H9 (cell line): Measurements from ENCODE around the gene CNNM1. TPM values are rescaled to one million over a fixed set of nuclear protein-coding genes. Genes with fewer than 3 reads are reported as not detected.

Experiments
- DNase-seq: peaks from one replicate; pipeline ENCODE4 v3.0.0-alpha.2; 2017
- H2AFZ ChIP-seq: one replicate; pipeline ENCODE4 v1.6.1; 2013; ENCODE audit warnings: mild to moderate bottlenecking, low read length, control low read depth, moderate library complexity
- H2AK5ac ChIP-seq: 2 replicates; pipeline ENCODE4 v1.6.1; 2013; ENCODE audit warnings: low read length, control low read depth, mixed read lengths; ENCODE audit not compliant: insufficient read length
- H2BK120ac ChIP-seq: one replicate; pipeline ENCODE4 v1.6.1; 2013; ENCODE audit warnings: low read depth, mild to moderate bottlenecking, low read length, control low read depth, inconsistent platforms; ENCODE audit not compliant: poor library complexity, severe bottlenecking
- H2BK12ac ChIP-seq: 2 replicates; pipeline ENCODE4 v1.6.1; 2013; ENCODE audit warnings: low read length, control low read depth, mixed read lengths, low read depth; ENCODE audit not compliant: insufficient read length
- H2BK15ac ChIP-seq: 2 replicates; pipeline ENCODE4 v1.6.1; 2013; ENCODE audit warnings: low read depth, low read length, control low read depth
- H2BK20ac ChIP-seq: one replicate; pipeline ENCODE4 v1.6.1; 2013; ENCODE audit warnings: low read depth, mild to moderate bottlenecking, low read length, control low read depth, inconsistent platforms; ENCODE audit not compliant: poor library complexity, severe bottlenecking
- H2BK5ac ChIP-seq: 2 replicates; pipeline ENCODE4 v1.6.1; 2013; ENCODE audit warnings: low read length, control low read depth, mixed read lengths; ENCODE audit not compliant: insufficient read length
- H3K14ac ChIP-seq: 2 replicates; pipeline ENCODE4 v1.6.1; 2013; ENCODE audit warnings: low read length, control low read depth; ENCODE audit not compliant: insufficient read depth
- H3K18ac ChIP-seq: 2 replicates; pipeline ENCODE4 v1.6.1; 2013; ENCODE audit warnings: low read depth, mild to moderate bottlenecking, mixed read lengths, low read length, control low read depth; ENCODE audit not compliant: insufficient read length
- H3K23ac ChIP-seq: 2 replicates; pipeline ENCODE4 v1.6.1; 2013; ENCODE audit warnings: low read length, control low read depth, mixed read lengths, low read depth; ENCODE audit not compliant: insufficient read length
- H3K23me2 ChIP-seq: 2 replicates; pipeline ENCODE4 v1.6.1; 2013; ENCODE audit warnings: low read depth, mild to moderate bottlenecking, mixed read lengths, low read length, control low read depth; ENCODE audit not compliant: insufficient read length, poor library complexity, severe bottlenecking
- H3K27ac ChIP-seq: 2 replicates; pipeline ENCODE4 v1.5.1; 2013; ENCODE audit warnings: low read length, control low read depth, mixed read lengths, low read depth; ENCODE audit not compliant: insufficient read length
- H3K27me3 ChIP-seq: 2 replicates; pipeline ENCODE4 v1.6.1; 2013; ENCODE audit warnings: low read length, control low read depth, inconsistent platforms; ENCODE audit not compliant: insufficient read depth
- H3K4ac ChIP-seq: 2 replicates; pipeline ENCODE4 v1.6.1; 2013; ENCODE audit warnings: low read depth, mild to moderate bottlenecking, control low read depth, inconsistent platforms, low read length, moderate library complexity
- H3K4me1 ChIP-seq: 2 replicates; pipeline ENCODE4 v1.6.1; 2013; ENCODE audit warnings: low read length, control low read depth, inconsistent platforms; ENCODE audit not compliant: insufficient read depth
- H3K4me2 ChIP-seq: 2 replicates; pipeline ENCODE4 v1.6.1; 2013; ENCODE audit warnings: low read length, control low read depth, mixed read lengths; ENCODE audit not compliant: insufficient read length, insufficient read depth
- H3K56ac ChIP-seq: 2 replicates; pipeline ENCODE4 v1.6.1; 2013; ENCODE audit warnings: low read depth, mild to moderate bottlenecking, mixed read lengths, low read length, control low read depth; ENCODE audit not compliant: insufficient read length
- H3K79me1 ChIP-seq: 2 replicates; pipeline ENCODE4 v1.6.1; 2013; ENCODE audit warnings: low read depth, mild to moderate bottlenecking, moderate library complexity, low read length, control low read depth, inconsistent platforms; ENCODE audit not compliant: insufficient read depth, poor library complexity, severe bottlenecking
- H3K79me2 ChIP-seq: 2 replicates; pipeline ENCODE4 v1.6.1; 2013; ENCODE audit warnings: low read length, control low read depth, inconsistent platforms; ENCODE audit not compliant: insufficient read depth
- H3K9ac ChIP-seq: 2 replicates; pipeline ENCODE4 v1.6.1; 2013; ENCODE audit warnings: low read length, control low read depth, mixed read lengths; ENCODE audit not compliant: insufficient read length; ENCODE audit errors: extremely low read depth
- H3K9me3 ChIP-seq: one replicate; pipeline ENCODE4 v1.6.1; 2013; ENCODE audit warnings: low read depth, low read length, inconsistent platforms; ENCODE audit not compliant: control insufficient read depth
- H3T11ph ChIP-seq: one replicate; pipeline ENCODE4 v1.6.1; 2013; ENCODE audit warnings: mild to moderate bottlenecking, low read length, control low read depth, inconsistent platforms
- H4K20me1 ChIP-seq: one replicate; pipeline ENCODE4 v1.6.1; 2013; ENCODE audit not compliant: control insufficient read depth, insufficient read length, insufficient read depth
- H4K5ac ChIP-seq: 2 replicates; pipeline ENCODE4 v1.6.1; 2013; ENCODE audit warnings: low read depth, mild to moderate bottlenecking, mixed read lengths, low read length, control low read depth; ENCODE audit not compliant: insufficient read length
- H4K8ac ChIP-seq: replicated peaks from 2 replicates; pipeline ENCODE4 v1.6.1; 2013; ENCODE audit warnings: low read length, control low read depth, mixed read lengths, low read depth; ENCODE audit not compliant: insufficient read length
- H4K91ac ChIP-seq: 2 replicates; pipeline ENCODE4 v1.6.1; 2013; ENCODE audit warnings: low read depth, mild to moderate bottlenecking, moderate library complexity, mixed read lengths, low read length, control low read depth; ENCODE audit not compliant: insufficient read length
- H3K27ac Mint-ChIP-seq, 3 experiments: 2 replicates in 2 of 3; 3 replicates in 1 of 3; pipeline ENCODE4 v1.8.0; 2020 to 2021; ENCODE audit warnings: mixed read lengths in 3 of 3, mild to moderate bottlenecking in 1 of 3, moderate library complexity in 1 of 3
- H3K27me3 Mint-ChIP-seq: 2 replicates; pipeline ENCODE4 v1.8.0; 2021; ENCODE audit warnings: low read depth, mild to moderate bottlenecking, moderate library complexity, mixed read lengths
- H3K36me3 Mint-ChIP-seq, 3 experiments: 2 replicates in 2 of 3; 3 replicates in 1 of 3; pipeline ENCODE4 v1.8.0; 2020 to 2021; ENCODE audit warnings: low read depth in 3 of 3, mixed read lengths in 3 of 3; ENCODE audit not compliant: insufficient read depth in 1 of 3
- H3K4me1 Mint-ChIP-seq, 2 experiments: 2 replicates each; pipeline ENCODE4 v1.8.0; 2020; ENCODE audit warnings: mixed read lengths in 2 of 2
- H3K4me3 Mint-ChIP-seq, 2 experiments: 2 replicates in 1 of 2; 3 replicates in 1 of 2; pipeline ENCODE4 v1.8.0; 2020 to 2021; ENCODE audit warnings: mild to moderate bottlenecking in 2 of 2, mixed read lengths in 2 of 2, moderate library complexity in 1 of 2
- H3K9me3 Mint-ChIP-seq, 2 experiments: 2 replicates in 1 of 2; 3 replicates in 1 of 2; pipeline ENCODE4 v1.8.0; 2020; ENCODE audit warnings: mild to moderate bottlenecking in 2 of 2, mixed read lengths in 2 of 2, moderate library complexity in 1 of 2
- WGBS: extraction: QIAGEN DNeasy Blood & Tissue Kit; methylation state at CpG from one replicate; pipeline ENCODE4 v1.1.7; 2013; ENCODE audit warnings: missing lambda C conversion rate, low lambda C conversion rate, mixed read lengths; ENCODE audit not compliant: insufficient read length; ENCODE audit errors: extremely low coverage; 5-methylcytosine and 5-hydroxymethylcytosine counted together
- total RNA-seq: library from RNA; stranded (reverse); gene quantifications from 2 replicates; pipeline ENCODE4 v1.2.1, GENCODE V29; 2021
- TF ChIP-seq, protein P1 (sequence below): fragments of 200-600 bp; sonication (generic); conservative IDR thresholded peaks from 3 replicates; pipeline ENCODE4 v1.8.0; 2021; ENCODE audit warnings: antibody characterized with exemption, mild to moderate bottlenecking

Gene CNNM1
- total RNA-seq, 1 experiment from 2014 or later = 0.35 TPM

DNA sequence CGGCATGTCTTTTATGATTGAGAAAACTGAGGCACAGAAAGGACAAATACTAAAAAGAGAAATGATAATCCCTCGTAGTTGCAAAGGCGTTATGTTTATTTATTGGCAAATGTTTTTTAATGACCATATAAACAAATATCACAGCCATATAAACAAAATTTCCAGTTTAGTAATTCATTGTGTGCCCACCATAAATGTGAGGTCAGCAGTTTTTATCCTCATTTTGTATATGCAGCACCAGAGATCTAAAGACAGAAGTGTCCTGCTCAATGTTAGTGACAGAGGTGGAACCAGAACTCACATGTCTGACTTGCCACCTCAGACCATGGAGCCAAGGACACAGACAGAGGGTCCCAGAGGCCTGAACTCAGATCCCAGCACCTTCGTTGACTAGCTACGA is 14.1 kb downstream of the CNNM1 start:
- Histone ChIP-seq H3K56ac (no peak overlapping the region), H3K79me2 (no peaks in the 10 kb centered on the region), H4K91ac (no peak overlapping the region), H4K8ac (no peak overlapping the region), H3K27ac (no peak overlapping the region), H3T11ph (no peak overlapping the region), H4K5ac (no peak overlapping the region), H3K14ac (no peak overlapping the region), H3K23ac (no peak overlapping the region), H2AFZ (no peak overlapping the region), H3K4me1 (no peaks in the 10 kb centered on the region), H3K79me1 (no peaks in the 10 kb centered on the region), H2BK20ac (no peak overlapping the region), H3K9ac (no peak overlapping the region), H2AK5ac (no peak overlapping the region), H2BK15ac (no peak overlapping the region), H3K23me2 (no peaks in the 10 kb centered on the region), H4K20me1 (no peaks in the 10 kb centered on the region), H3K18ac (no peak overlapping the region), H3K4me2 (no peak overlapping the region), H2BK5ac (no peak overlapping the region), H3K4ac (no peak overlapping the region), H2BK120ac (no peak overlapping the region), H3K9me3 (no peaks in the 10 kb centered on the region), H3K27me3 (no peaks in the 10 kb centered on the region), H2BK12ac (no peak overlapping the region)
- no peak for DNase-seq
- H3K9me3 Mint-ChIP-seq = 0 out of 5 replicates have a peak, but pooled peaks cover 0 to 2% of the 10 kb centered on the region in 2 experiments
- peaks cover 5 to 16% of the 10 kb centered on the region in 2 experiments for H3K4me1 Mint-ChIP-seq
- TF ChIP-seq, protein P1, sequence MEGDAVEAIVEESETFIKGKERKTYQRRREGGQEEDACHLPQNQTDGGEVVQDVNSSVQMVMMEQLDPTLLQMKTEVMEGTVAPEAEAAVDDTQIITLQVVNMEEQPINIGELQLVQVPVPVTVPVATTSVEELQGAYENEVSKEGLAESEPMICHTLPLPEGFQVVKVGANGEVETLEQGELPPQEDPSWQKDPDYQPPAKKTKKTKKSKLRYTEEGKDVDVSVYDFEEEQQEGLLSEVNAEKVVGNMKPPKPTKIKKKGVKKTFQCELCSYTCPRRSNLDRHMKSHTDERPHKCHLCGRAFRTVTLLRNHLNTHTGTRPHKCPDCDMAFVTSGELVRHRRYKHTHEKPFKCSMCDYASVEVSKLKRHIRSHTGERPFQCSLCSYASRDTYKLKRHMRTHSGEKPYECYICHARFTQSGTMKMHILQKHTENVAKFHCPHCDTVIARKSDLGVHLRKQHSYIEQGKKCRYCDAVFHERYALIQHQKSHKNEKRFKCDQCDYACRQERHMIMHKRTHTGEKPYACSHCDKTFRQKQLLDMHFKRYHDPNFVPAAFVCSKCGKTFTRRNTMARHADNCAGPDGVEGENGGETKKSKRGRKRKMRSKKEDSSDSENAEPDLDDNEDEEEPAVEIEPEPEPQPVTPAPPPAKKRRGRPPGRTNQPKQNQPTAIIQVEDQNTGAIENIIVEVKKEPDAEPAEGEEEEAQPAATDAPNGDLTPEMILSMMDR = no peak
- H3K27ac Mint-ChIP-seq = no peak overlapping the region
- WGBS = no CpG with 5 or more reads among the region's 5 CpGs
- no peak overlapping the region for H3K4me3 Mint-ChIP-seq
- H3K36me3 Mint-ChIP-seq = peaks cover 0 to 8% (median 0%) of the 10 kb centered on the region in 3 experiments; a peak in 2 of 7 replicates
- peaks cover 7% of the 10 kb centered on the region for H3K27me3 Mint-ChIP-seq
